Measurements from ENCODE around the gene CNTNAP5. TPM values are rescaled to one million over a fixed set of nuclear protein-coding genes. Genes with fewer than 3 reads are reported as not detected.

The CNTNAP5 gene
- total and polyA plus RNA-seq, 4 donors = not detected

DNA sequence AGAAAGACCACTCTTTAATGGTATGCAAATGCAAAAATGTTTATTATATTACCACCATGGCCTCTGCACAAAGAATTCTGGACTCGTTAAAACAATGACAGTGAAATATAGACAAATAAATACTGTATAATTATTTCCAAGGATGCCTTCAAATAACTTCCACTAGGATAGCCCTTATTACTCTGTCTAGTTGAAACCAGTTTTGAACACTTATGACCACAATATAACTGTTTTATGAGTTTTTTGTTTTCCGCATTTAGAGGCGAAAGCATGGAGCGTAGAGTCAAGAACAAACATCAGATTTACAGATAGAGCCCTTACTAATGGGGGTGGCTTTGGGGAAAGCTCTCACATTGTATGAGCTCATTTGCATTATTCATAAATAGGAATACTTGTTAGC, 559.5 kb downstream of the CNTNAP5 start:
- no peak overlapping the region for H3K9ac ChIP-seq (ENCODE audit: low read depth in 1 of 2, low read length in 2 of 2)
- no peak overlapping the region for H3K27ac ChIP-seq (ENCODE audit: low read depth in 1 of 2, low read length in 2 of 2)
- no peak overlapping the region for H3K4me3 ChIP-seq (ENCODE audit: low read depth in 1 of 3, low read length in 3 of 3)
- H3K9me3 ChIP-seq (ENCODE audit: control insufficient read depth in 4 of 4, low read length in 3 of 4) = no peaks in the 10 kb centered on the region
- H3K36me3 ChIP-seq (ENCODE audit: control insufficient read depth in 4 of 4, insufficient read depth in 3 of 4, low read depth in 1 of 4, low read length in 3 of 4) = no peaks in the 10 kb centered on the region
- 89% methylated on average over 4 of the region's 4 CpGs for WGBS
- H3K4me1 ChIP-seq (ENCODE audit: control insufficient read depth in 4 of 4, insufficient read depth in 4 of 4, low read length in 3 of 4) = no peaks in the 10 kb centered on the region
- TF ChIP-seq TAF1 (conservative IDR thresholded peaks at IDR 0.05) (no peak), RAD21 (IDR thresholded peaks at IDR 0.05) (no peak), EGR1 (IDR thresholded peaks at IDR 0.05; ENCODE audit: low read depth in 2 of 2) (no peak), SP1 (IDR thresholded peaks at IDR 0.05) (no peak), NR2F2 (IDR thresholded peaks at IDR 0.05) (no peak), RXRA (IDR thresholded peaks at IDR 0.05) (no peak), YY1 (IDR thresholded peaks at IDR 0.05) (no peak), FOXA2 (IDR thresholded peaks at IDR 0.05) (no peak), HNF4A (conservative IDR thresholded peaks at IDR 0.05) (no peak), JUND (IDR thresholded peaks at IDR 0.05) (no peak)
- TF ChIP-seq, protein P1, sequence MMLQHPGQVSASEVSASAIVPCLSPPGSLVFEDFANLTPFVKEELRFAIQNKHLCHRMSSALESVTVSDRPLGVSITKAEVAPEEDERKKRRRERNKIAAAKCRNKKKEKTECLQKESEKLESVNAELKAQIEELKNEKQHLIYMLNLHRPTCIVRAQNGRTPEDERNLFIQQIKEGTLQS (IDR thresholded peaks at IDR 0.05) = no peak
- TF ChIP-seq, protein P2, sequence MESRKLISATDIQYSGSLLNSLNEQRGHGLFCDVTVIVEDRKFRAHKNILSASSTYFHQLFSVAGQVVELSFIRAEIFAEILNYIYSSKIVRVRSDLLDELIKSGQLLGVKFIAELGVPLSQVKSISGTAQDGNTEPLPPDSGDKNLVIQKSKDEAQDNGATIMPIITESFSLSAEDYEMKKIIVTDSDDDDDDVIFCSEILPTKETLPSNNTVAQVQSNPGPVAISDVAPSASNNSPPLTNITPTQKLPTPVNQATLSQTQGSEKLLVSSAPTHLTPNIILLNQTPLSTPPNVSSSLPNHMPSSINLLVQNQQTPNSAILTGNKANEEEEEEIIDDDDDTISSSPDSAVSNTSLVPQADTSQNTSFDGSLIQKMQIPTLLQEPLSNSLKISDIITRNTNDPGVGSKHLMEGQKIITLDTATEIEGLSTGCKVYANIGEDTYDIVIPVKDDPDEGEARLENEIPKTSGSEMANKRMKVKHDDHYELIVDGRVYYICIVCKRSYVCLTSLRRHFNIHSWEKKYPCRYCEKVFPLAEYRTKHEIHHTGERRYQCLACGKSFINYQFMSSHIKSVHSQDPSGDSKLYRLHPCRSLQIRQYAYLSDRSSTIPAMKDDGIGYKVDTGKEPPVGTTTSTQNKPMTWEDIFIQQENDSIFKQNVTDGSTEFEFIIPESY (IDR thresholded peaks at IDR 0.05) = no peak
- TF ChIP-seq, protein P3, sequence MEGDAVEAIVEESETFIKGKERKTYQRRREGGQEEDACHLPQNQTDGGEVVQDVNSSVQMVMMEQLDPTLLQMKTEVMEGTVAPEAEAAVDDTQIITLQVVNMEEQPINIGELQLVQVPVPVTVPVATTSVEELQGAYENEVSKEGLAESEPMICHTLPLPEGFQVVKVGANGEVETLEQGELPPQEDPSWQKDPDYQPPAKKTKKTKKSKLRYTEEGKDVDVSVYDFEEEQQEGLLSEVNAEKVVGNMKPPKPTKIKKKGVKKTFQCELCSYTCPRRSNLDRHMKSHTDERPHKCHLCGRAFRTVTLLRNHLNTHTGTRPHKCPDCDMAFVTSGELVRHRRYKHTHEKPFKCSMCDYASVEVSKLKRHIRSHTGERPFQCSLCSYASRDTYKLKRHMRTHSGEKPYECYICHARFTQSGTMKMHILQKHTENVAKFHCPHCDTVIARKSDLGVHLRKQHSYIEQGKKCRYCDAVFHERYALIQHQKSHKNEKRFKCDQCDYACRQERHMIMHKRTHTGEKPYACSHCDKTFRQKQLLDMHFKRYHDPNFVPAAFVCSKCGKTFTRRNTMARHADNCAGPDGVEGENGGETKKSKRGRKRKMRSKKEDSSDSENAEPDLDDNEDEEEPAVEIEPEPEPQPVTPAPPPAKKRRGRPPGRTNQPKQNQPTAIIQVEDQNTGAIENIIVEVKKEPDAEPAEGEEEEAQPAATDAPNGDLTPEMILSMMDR (IDR thresholded peaks at IDR 0.05; ENCODE audit: low read depth, low read length, missing input control) = no peak
- TF ChIP-seq, protein P4, sequence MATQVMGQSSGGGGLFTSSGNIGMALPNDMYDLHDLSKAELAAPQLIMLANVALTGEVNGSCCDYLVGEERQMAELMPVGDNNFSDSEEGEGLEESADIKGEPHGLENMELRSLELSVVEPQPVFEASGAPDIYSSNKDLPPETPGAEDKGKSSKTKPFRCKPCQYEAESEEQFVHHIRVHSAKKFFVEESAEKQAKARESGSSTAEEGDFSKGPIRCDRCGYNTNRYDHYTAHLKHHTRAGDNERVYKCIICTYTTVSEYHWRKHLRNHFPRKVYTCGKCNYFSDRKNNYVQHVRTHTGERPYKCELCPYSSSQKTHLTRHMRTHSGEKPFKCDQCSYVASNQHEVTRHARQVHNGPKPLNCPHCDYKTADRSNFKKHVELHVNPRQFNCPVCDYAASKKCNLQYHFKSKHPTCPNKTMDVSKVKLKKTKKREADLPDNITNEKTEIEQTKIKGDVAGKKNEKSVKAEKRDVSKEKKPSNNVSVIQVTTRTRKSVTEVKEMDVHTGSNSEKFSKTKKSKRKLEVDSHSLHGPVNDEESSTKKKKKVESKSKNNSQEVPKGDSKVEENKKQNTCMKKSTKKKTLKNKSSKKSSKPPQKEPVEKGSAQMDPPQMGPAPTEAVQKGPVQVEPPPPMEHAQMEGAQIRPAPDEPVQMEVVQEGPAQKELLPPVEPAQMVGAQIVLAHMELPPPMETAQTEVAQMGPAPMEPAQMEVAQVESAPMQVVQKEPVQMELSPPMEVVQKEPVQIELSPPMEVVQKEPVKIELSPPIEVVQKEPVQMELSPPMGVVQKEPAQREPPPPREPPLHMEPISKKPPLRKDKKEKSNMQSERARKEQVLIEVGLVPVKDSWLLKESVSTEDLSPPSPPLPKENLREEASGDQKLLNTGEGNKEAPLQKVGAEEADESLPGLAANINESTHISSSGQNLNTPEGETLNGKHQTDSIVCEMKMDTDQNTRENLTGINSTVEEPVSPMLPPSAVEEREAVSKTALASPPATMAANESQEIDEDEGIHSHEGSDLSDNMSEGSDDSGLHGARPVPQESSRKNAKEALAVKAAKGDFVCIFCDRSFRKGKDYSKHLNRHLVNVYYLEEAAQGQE (IDR thresholded peaks at IDR 0.05) = no peak
- DNase-seq (ENCODE audit: low spot score) = no peak
- H3K27me3 ChIP-seq (ENCODE audit: control insufficient read depth in 4 of 4, insufficient read depth in 4 of 4, low read length in 3 of 4) = no peaks in the 10 kb centered on the region

DNA sequence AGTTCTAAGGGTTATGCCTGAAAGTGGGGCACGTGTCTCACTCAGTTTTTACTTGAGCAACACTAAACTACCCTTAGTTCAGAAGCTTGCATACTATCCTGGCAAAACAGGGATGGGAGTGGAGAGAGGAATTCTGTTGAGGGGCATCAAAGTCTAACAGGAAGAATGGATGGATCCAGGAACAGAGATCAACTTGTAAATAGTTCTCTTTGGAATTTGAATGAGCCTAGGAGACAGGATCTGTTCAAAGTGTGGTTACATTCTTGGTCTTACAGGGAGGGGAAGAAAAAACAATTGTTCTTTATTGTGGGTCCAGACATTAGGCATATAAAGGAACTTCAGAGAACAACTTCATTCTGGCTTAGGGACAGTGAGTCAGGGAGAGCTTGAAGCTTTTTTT, 560.2 kb downstream of the CNTNAP5 start:
- no peaks in the 10 kb centered on the region for H3K27me3 ChIP-seq (ENCODE audit: control insufficient read depth in 4 of 4, insufficient read depth in 4 of 4, low read length in 3 of 4)
- H3K4me1 ChIP-seq (ENCODE audit: control insufficient read depth in 4 of 4, insufficient read depth in 4 of 4, low read length in 3 of 4) = no peaks in the 10 kb centered on the region
- no peaks in the 10 kb centered on the region for H3K36me3 ChIP-seq (ENCODE audit: control insufficient read depth in 4 of 4, insufficient read depth in 3 of 4, low read depth in 1 of 4, low read length in 3 of 4)
- no peaks in the 10 kb centered on the region for H3K9me3 ChIP-seq (ENCODE audit: control insufficient read depth in 4 of 4, low read length in 3 of 4)
- no peak for DNase-seq (ENCODE audit: low spot score)
- no peak overlapping the region for H3K4me3 ChIP-seq (ENCODE audit: low read depth in 1 of 3, low read length in 3 of 3)
- no peak overlapping the region for H3K27ac ChIP-seq (ENCODE audit: low read depth in 1 of 2, low read length in 2 of 2)
- no peak overlapping the region for H3K9ac ChIP-seq (ENCODE audit: low read depth in 1 of 2, low read length in 2 of 2)
- 58% methylated on average over 1 of the region's 1 CpG for WGBS
- TF ChIP-seq FOXA2 (IDR thresholded peaks at IDR 0.05) = no peak
- TF ChIP-seq FOXA1 (IDR thresholded peaks at IDR 0.05) = no peak
- TF ChIP-seq EGR1 (IDR thresholded peaks at IDR 0.05; ENCODE audit: low read depth in 2 of 2) = no peak
- TF ChIP-seq JUND (IDR thresholded peaks at IDR 0.05) = no peak
- TF ChIP-seq HNF4G (IDR thresholded peaks at IDR 0.05) = no peak
- TF ChIP-seq YY1 (IDR thresholded peaks at IDR 0.05) = no peak
- TF ChIP-seq RXRA (IDR thresholded peaks at IDR 0.05) = no peak
- TF ChIP-seq, protein P1 (IDR thresholded peaks at IDR 0.05) = no peak
- TF ChIP-seq, protein P3 (IDR thresholded peaks at IDR 0.05; ENCODE audit: low read depth, low read length, missing input control) = no peak
